Smooth muscle cell (in vitro differentiated cells): Measurements from ENCODE around the gene THRA. TPM values are rescaled to one million over a fixed set of nuclear protein-coding genes. Genes with fewer than 3 reads are reported as not detected.

Experiments
- DNase-seq: peaks from one replicate; lab custom pipeline; 2025; ENCODE audit not compliant: unreplicated experiment; lab: John Stamatoyannopoulos, UW
- H2AFZ ChIP-seq: fragments of 200-600 bp; sonication (generic); 2 replicates; pipeline ENCODE4 v1.6.0; 2016; ENCODE audit warnings: antibody characterized with exemption, low read depth, mild to moderate bottlenecking
- H3F3A ChIP-seq: fragments of 200-600 bp; sonication (generic); 2 replicates; pipeline ENCODE4 v1.6.0; 2017; ENCODE audit warnings: antibody characterized with exemption, low read depth
- H3K27ac ChIP-seq: fragments of 200-600 bp; sonication (generic); 2 replicates; pipeline ENCODE4 v1.5.1; 2016; ENCODE audit warnings: low read depth, mild to moderate bottlenecking
- H3K27me3 ChIP-seq: fragments of 200-600 bp; sonication (generic); 2 replicates; pipeline ENCODE4 v1.6.1; 2016; ENCODE audit warnings: low read depth, mild to moderate bottlenecking
- H3K36me3 ChIP-seq: fragments of 200-600 bp; sonication (generic); 2 replicates; pipeline ENCODE4 v1.5.1; 2016; ENCODE audit warnings: low read depth
- H3K4me1 ChIP-seq: fragments of 200-600 bp; sonication (generic); 2 replicates; pipeline ENCODE4 v1.5.1; 2016; ENCODE audit warnings: low read depth
- H3K4me2 ChIP-seq: fragments of 200-600 bp; sonication (generic); 2 replicates; pipeline ENCODE4 v1.6.0; 2016; ENCODE audit warnings: mild to moderate bottlenecking
- H3K4me3 ChIP-seq: fragments of 200-600 bp; sonication (generic); 2 replicates; pipeline ENCODE4 v1.5.1; 2016; ENCODE audit warnings: mild to moderate bottlenecking
- H3K79me2 ChIP-seq: fragments of 200-600 bp; sonication (generic); 2 replicates; pipeline ENCODE4 v1.6.0; 2016; ENCODE audit warnings: low read depth, mild to moderate bottlenecking
- H3K9ac ChIP-seq: fragments of 200-600 bp; sonication (generic); 2 replicates; pipeline ENCODE4 v1.6.0; 2016; ENCODE audit warnings: low read depth
- H3K9me3 ChIP-seq: fragments of 200-600 bp; sonication (generic); replicated peaks from 2 replicates; pipeline ENCODE4 v1.5.1; 2016; ENCODE audit warnings: low read depth
- H4K20me1 ChIP-seq: fragments of 200-600 bp; sonication (generic); 2 replicates; pipeline ENCODE4 v1.6.0; 2016; ENCODE audit warnings: low read depth
- WGBS: methylation state at CpG from one replicate; pipeline ENCODE4 v1.1.7; 2016; ENCODE audit warnings: low lambda C conversion rate; 5-methylcytosine and 5-hydroxymethylcytosine counted together
- polyA plus RNA-seq: library from polyadenylated mRNA; unstranded; fragments of >200 nt; fragmentation: Nextera tagmentation; extraction: Ambion mirVana; gene quantifications from 2 replicates; pipeline ENCODE4 v1.2.1, GENCODE V29; 2016
- total RNA-seq: library from RNA; depleted of rRNA; stranded (reverse); fragments of >200 nt; gene quantifications from 2 replicates; pipeline ENCODE4 v1.2.3, GENCODE V29; 2014
- TF ChIP-seq, protein P1 (sequence below): fragments of 200-600 bp; sonication (generic); IDR thresholded peaks from 2 replicates; pipeline ENCODE4 v1.5.1; 2017; ENCODE audit warnings: borderline replicate concordance, mild to moderate bottlenecking, antibody characterized with exemption; ENCODE audit not compliant: insufficient read depth, poor library complexity, severe bottlenecking

The THRA gene
- total and polyA plus RNA-seq, 2 experiments from 2014 or later, result 15.6 to 21.2 TPM

DNA sequence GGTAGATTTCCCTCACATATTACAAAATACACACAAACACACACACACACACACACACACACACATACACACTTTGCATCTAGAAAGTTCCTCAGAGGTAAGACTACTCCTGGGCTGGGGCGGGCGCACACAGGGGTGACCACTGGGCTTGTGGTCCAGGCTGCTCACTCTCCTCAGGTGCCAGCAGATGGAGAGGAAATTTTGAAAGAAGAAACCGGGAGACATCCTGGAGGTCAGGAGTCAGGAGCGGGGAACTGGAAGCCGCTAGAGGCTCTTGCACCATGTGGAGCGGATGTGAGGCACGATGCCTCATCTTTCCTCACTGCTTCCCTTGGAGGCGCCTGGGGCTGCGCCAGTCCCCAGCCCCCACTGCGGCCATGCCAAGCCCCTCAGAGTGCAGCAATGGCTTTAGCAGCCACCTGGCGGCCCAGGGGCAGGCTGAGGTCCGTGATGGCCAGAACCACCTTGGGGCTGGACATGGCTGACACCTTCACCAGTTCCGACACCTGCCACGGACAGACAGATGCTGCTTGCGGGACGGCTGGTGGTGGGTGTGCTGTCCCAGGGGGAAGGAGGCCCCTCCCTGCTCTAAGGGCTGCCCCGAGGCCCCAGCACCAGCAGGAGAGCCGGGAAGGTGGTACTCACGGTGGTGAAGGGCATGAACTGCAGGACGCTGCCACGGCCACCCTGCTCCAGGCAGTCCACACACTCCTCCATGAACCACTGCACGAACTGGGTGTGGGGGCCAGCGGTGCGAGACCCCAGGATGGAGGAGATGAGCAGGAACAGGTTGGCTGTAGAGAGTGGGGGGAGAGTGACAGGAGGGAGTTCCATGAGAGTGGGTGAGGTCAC is 43.4 kb upstream of the THRA start:
- no peak for DNase-seq
- Histone ChIP-seq H3K9me3 (no peaks in the 10 kb centered on the region), H3K4me1 (peaks cover 10% of the 10 kb centered on the region), H3K79me2 (no peaks in the 10 kb centered on the region), H3K4me3 (no peak overlapping the region), H2AFZ (no peak overlapping the region), H3K27ac (no peak overlapping the region), H3K9ac (no peak overlapping the region), H3F3A (no peaks in the 10 kb centered on the region), H3K27me3 (no peaks in the 10 kb centered on the region), H4K20me1 (no peaks in the 10 kb centered on the region), H3K4me2 (no peak overlapping the region), H3K36me3 (no peaks in the 10 kb centered on the region)
- 89% methylated on average over 23 of the region's 24 CpGs for WGBS
- TF ChIP-seq, protein P1, sequence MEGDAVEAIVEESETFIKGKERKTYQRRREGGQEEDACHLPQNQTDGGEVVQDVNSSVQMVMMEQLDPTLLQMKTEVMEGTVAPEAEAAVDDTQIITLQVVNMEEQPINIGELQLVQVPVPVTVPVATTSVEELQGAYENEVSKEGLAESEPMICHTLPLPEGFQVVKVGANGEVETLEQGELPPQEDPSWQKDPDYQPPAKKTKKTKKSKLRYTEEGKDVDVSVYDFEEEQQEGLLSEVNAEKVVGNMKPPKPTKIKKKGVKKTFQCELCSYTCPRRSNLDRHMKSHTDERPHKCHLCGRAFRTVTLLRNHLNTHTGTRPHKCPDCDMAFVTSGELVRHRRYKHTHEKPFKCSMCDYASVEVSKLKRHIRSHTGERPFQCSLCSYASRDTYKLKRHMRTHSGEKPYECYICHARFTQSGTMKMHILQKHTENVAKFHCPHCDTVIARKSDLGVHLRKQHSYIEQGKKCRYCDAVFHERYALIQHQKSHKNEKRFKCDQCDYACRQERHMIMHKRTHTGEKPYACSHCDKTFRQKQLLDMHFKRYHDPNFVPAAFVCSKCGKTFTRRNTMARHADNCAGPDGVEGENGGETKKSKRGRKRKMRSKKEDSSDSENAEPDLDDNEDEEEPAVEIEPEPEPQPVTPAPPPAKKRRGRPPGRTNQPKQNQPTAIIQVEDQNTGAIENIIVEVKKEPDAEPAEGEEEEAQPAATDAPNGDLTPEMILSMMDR, result no peak

- H3K9ac ChIP-seq, result no peak overlapping the region
- H3K9me3 ChIP-seq, result no peaks in the 10 kb centered on the region
- no peak for DNase-seq
- no peaks in the 10 kb centered on the region for H4K20me1 ChIP-seq
- WGBS, result 97% methylated on average over 13 of the region's 13 CpGs
- peaks cover under 1% of the 10 kb centered on the region for H3K36me3 ChIP-seq
- no peaks in the 10 kb centered on the region for H3F3A ChIP-seq
- TF ChIP-seq, protein P1, result no peak
- H3K79me2 ChIP-seq, result no peaks in the 10 kb centered on the region
- H3K4me1 ChIP-seq, result peaks cover 10% of the 10 kb centered on the region
- no peak overlapping the region for H3K27ac ChIP-seq
- H3K4me2 ChIP-seq, result no peak overlapping the region
- H3K4me3 ChIP-seq, result no peak overlapping the region
- H2AFZ ChIP-seq, result no peak overlapping the region
- no peaks in the 10 kb centered on the region for H3K27me3 ChIP-seq
These were observed 42.6 kb upstream of the THRA start for GRCh38 chr17:40020146-40020545.

- H3K27me3 ChIP-seq, result no peaks in the 10 kb centered on the region
- no peak overlapping the region for H3K4me2 ChIP-seq
- no peak overlapping the region for H2AFZ ChIP-seq
- H3K4me3 ChIP-seq, result no peak overlapping the region
- TF ChIP-seq, protein P1, result no peak
- H3K9ac ChIP-seq, result no peak overlapping the region
- H4K20me1 ChIP-seq, result no peaks in the 10 kb centered on the region
- no peaks in the 10 kb centered on the region for H3K79me2 ChIP-seq
- no peaks in the 10 kb centered on the region for H3K9me3 ChIP-seq
- DNase-seq, result no peak
- no peak overlapping the region for H3K27ac ChIP-seq
- H3K4me1 ChIP-seq, result peaks cover 10% of the 10 kb centered on the region
- no peaks in the 10 kb centered on the region for H3F3A ChIP-seq
- H3K36me3 ChIP-seq, result peaks cover 9% of the 10 kb centered on the region
- WGBS, result 91% methylated on average over 9 of the region's 9 CpGs
These were observed 41.3 kb upstream of the THRA start for GRCh38 chr17:40021451-40021971.
